Measurements from ENCODE around the gene EFHB.
"Not testable (repeated sequence)": the region's sequence is repeated elsewhere in the genome, so short reads cannot be mapped to it uniquely, and the experiment has no call there.

Gene EFHB

DNA sequence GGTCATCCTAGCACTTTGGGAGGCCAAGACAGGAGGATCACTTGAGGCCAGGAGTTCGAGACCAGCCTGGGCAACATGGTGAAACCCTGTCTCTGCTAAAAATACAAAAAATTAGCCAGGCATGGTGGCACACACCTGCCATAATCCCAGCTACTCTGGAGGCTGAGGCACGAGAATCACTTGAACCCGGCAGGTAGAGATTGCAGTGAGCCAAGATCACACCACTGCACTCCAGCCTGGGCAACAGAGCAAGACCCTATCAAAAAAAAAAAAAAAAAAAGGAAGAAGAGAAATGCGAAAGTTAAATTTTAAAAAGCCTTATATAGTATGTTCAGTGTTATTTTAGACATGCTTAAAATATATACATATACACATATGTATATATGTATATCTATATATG, 46.9 kb downstream of the EFHB start:
- H3K27me3 ChIP-seq (ENCODE audit: control insufficient read depth, insufficient read depth, low read length); H3K9me3 ChIP-seq (ENCODE audit: control insufficient read depth, low read depth, low read length); H3K4me1 ChIP-seq (ENCODE audit: control insufficient read depth, low read depth, low read length); H3K9ac ChIP-seq (ENCODE audit: low read length); H3K4me3 ChIP-seq (ENCODE audit: low read length); H3K27ac ChIP-seq (ENCODE audit: low read length); H3K36me3 ChIP-seq (ENCODE audit: control insufficient read depth, low read depth, low read length): not testable (repeated sequence)

DNA sequence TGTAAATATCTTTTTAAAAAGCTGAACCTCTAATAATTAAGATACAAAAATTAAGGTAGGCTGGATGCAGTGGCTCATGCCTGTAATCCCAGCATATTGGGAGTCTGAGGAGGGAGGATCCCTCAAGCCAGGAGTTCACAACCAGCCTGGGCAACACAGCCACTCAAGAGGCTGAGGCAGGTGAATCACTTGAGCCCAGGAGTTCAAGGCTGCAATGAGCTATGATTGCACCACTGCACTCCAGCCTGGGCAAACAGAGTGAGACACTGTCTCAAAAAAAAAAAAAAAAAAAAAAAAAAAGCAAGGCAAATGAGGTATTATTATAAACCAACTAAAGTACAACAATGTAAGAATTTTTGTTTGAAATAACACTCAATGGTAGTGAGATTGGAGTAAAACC, 47.6 kb downstream of the EFHB start:
- no peaks in the 10 kb centered on the region for H3K9me3 ChIP-seq (ENCODE audit: control insufficient read depth, low read depth, low read length)
- no peak overlapping the region for H3K4me3 ChIP-seq (ENCODE audit: low read length)
- H3K27me3 ChIP-seq (ENCODE audit: control insufficient read depth, insufficient read depth, low read length), result no peaks in the 10 kb centered on the region
- no peak overlapping the region for H3K27ac ChIP-seq (ENCODE audit: low read length)
- H3K9ac ChIP-seq (ENCODE audit: low read length), result no peak overlapping the region
- peaks cover 3% of the 10 kb centered on the region for H3K4me1 ChIP-seq (ENCODE audit: control insufficient read depth, low read depth, low read length)
- no peaks in the 10 kb centered on the region for H3K36me3 ChIP-seq (ENCODE audit: control insufficient read depth, low read depth, low read length)

DNA sequence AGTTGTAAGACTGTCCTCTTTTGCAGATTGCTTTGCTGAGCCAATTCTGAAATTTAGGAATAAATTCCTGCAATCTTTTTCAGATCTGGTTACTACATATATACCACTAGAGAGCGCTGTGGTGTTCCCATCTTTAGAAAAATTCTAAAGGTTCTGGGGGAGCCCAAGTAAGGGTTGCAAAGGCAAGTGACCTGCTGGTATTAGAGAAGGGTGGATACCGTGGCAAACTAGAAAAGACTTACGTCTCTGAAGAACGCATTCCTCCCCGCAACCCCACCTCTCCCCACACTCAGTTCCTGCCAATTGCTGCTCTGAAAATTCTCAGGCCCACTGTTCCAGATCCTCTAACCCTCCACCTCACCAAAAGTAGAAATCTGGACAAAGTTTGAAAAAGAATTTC, 48.5 kb downstream of the EFHB start:
- Histone ChIP-seq H3K27me3 (ENCODE audit: control insufficient read depth, insufficient read depth, low read length) (no peaks in the 10 kb centered on the region), H3K9me3 (ENCODE audit: control insufficient read depth, low read depth, low read length) (no peaks in the 10 kb centered on the region), H3K36me3 (ENCODE audit: control insufficient read depth, low read depth, low read length) (no peaks in the 10 kb centered on the region), H3K27ac (ENCODE audit: low read length) (no peak overlapping the region), H3K4me1 (ENCODE audit: control insufficient read depth, low read depth, low read length) (peaks cover 13% of the 10 kb centered on the region), H3K4me3 (ENCODE audit: low read length) (no peak overlapping the region), H3K9ac (ENCODE audit: low read length) (no peak overlapping the region)

DNA sequence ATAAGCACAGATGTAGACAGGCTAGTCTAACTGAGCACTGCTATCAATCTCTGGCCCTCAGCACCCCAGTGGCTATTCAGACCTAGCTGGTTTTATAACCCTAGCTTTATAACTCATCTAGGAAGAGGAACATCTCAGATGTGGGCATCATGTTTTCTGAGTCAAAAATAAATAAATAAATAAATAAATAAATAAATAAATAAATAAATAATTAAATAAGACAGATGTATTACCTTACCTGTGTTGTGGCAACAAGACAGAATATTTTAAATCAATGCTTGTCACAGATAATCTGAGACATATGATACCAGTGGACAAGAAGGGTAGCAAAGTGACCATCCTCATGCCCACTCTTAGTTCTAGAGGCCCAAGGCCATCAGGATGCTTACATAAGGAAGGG, 52.2 kb downstream of the EFHB start:
- no peaks in the 10 kb centered on the region for H3K36me3 ChIP-seq (ENCODE audit: control insufficient read depth, low read depth, low read length)
- H3K27ac ChIP-seq (ENCODE audit: low read length), result no peak overlapping the region
- H3K9ac ChIP-seq (ENCODE audit: low read length), result no peak overlapping the region
- peaks cover 13% of the 10 kb centered on the region for H3K4me1 ChIP-seq (ENCODE audit: control insufficient read depth, low read depth, low read length)
- no peak overlapping the region for H3K4me3 ChIP-seq (ENCODE audit: low read length)
- H3K9me3 ChIP-seq (ENCODE audit: control insufficient read depth, low read depth, low read length), result no peaks in the 10 kb centered on the region
- H3K27me3 ChIP-seq (ENCODE audit: control insufficient read depth, insufficient read depth, low read length), result no peaks in the 10 kb centered on the region

DNA sequence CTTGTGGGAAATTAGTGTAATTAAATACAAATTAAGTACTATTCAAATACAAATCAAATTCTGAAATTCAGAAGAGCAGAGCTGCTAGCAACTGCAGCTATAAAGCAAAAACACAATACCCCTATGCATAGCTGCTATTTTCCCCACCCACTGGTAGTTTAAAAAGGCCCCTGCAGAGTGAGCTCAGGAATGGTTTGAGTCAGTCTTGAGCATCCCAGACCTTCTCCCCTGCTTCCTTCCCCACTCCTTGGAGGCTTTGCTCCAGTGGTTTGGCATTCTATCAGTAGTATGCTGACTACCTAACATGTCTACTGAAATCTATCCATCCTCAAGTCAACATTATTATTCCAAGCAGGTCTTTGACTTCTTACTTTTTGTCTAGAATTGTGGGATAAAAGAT, 53.0 kb downstream of the EFHB start:
- Histone ChIP-seq H3K27ac (ENCODE audit: low read length) (no peak overlapping the region), H3K4me3 (ENCODE audit: low read length) (peak overlapping the region; percentile 19), H3K36me3 (ENCODE audit: control insufficient read depth, low read depth, low read length) (no peaks in the 10 kb centered on the region), H3K9me3 (ENCODE audit: control insufficient read depth, low read depth, low read length) (no peaks in the 10 kb centered on the region), H3K4me1 (ENCODE audit: control insufficient read depth, low read depth, low read length) (peaks cover 13% of the 10 kb centered on the region), H3K27me3 (ENCODE audit: control insufficient read depth, insufficient read depth, low read length) (no peaks in the 10 kb centered on the region), H3K9ac (ENCODE audit: low read length) (no peak overlapping the region)

DNA sequence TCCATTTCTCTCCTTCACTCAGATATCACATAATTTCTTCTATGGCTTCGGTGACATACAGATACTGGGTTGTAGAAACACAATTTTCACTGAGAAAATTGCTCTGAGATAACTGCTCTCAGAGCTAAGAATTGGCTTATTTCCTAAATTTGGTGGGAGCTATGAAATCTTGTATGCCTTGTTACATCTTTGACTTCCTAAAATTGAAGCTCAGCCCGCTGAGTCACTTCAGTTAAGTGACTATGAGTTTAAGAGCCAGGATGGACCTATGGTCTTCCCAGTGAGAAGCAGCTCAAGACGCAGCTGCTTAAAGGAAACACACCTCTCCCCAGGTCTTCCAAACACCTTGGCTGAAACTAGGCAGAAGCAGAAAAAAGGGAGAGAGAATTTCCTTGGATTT, 56.4 kb downstream of the EFHB start:
- Histone ChIP-seq H3K9ac (ENCODE audit: low read length) (no peak overlapping the region), H3K4me3 (ENCODE audit: low read length) (no peak overlapping the region), H3K9me3 (ENCODE audit: control insufficient read depth, low read depth, low read length) (no peaks in the 10 kb centered on the region), H3K36me3 (ENCODE audit: control insufficient read depth, low read depth, low read length) (no peaks in the 10 kb centered on the region), H3K27ac (ENCODE audit: low read length) (no peak overlapping the region), H3K27me3 (ENCODE audit: control insufficient read depth, insufficient read depth, low read length) (no peaks in the 10 kb centered on the region), H3K4me1 (ENCODE audit: control insufficient read depth, low read depth, low read length) (peaks cover 13% of the 10 kb centered on the region)

DNA sequence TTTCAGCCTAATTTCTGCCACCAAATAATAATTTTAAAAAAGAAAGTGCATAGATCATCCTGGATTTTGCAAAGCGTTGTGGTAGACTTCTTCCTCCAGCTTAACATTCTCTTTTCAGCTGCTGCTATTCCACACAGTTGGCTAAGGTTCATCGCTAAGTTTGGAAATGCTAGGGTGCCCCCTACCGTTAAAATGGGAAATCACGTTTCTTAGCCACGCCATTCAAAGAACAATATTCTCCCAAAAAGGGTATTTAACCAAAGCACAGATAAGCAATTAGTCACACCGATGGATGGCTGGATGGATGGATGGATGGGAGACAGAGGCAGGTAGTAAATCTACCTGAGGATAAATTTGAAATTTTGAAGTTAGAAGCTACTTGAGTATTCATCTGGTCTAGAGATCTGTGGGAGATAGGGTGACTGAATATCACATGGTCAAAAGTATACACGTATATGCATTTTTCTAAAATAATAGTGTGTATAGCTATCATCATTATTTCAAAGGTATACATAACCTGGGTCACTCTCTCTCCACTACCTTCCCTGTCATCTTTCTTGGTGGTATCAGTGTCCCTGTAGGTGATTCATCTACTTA, 67.2 kb downstream of the EFHB start:
- Histone ChIP-seq H3K9ac (ENCODE audit: low read length) (no peak overlapping the region), H3K4me1 (ENCODE audit: control insufficient read depth, low read depth, low read length) (no peaks in the 10 kb centered on the region), H3K4me3 (ENCODE audit: low read length) (no peak overlapping the region), H3K27ac (ENCODE audit: low read length) (no peak overlapping the region), H3K27me3 (ENCODE audit: control insufficient read depth, insufficient read depth, low read length) (no peaks in the 10 kb centered on the region), H3K36me3 (ENCODE audit: control insufficient read depth, low read depth, low read length) (no peaks in the 10 kb centered on the region), H3K9me3 (ENCODE audit: control insufficient read depth, low read depth, low read length) (no peaks in the 10 kb centered on the region)

DNA sequence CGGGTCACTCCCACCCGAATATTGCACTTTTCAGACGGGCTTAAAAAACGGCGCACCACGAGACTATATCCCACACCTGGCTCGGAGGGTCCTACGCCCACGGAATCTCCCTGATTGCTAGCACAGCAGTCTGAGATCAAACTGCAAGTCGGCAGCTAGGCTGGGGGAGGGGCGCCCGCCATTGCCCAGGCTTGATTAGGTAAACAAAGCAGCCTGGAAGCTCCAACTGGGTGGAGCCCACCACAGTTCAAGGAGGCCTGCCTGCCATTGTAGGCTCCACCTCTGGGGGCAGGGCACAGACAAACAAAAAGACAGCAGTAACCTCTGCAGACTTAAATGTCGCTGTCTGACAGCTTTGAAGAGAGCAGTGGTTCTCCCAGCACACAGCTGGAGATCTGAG, 78.7 kb downstream of the EFHB start:
- not testable (repeated sequence) for H3K27ac ChIP-seq (ENCODE audit: low read length); H3K9ac ChIP-seq (ENCODE audit: low read length); H3K36me3 ChIP-seq (ENCODE audit: control insufficient read depth, low read depth, low read length); H3K27me3 ChIP-seq (ENCODE audit: control insufficient read depth, insufficient read depth, low read length); H3K4me1 ChIP-seq (ENCODE audit: control insufficient read depth, low read depth, low read length); H3K9me3 ChIP-seq (ENCODE audit: control insufficient read depth, low read depth, low read length); H3K4me3 ChIP-seq (ENCODE audit: low read length)

DNA sequence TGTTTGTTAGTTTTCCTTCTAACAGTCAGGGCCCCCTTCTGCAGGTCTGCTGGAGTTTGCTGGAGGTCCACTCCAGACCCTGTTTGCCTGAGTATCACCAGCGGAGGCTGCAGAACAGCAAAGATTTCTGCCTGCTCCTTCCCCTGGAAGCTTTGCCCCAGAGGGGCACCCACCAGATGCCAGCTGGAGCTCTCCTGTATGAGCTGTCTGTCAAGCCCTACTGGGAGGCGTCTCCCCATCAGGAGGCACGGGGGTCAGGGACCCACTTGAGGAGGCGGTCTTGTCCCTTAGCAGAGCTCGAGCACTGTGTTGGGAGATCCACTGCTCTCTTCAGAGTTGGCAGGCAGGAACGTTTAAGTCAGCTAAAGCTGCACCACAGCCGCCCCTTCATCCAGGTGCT, 87.4 kb downstream of the EFHB start:
- H3K36me3 ChIP-seq (ENCODE audit: control insufficient read depth, low read depth, low read length); H3K9me3 ChIP-seq (ENCODE audit: control insufficient read depth, low read depth, low read length); H3K9ac ChIP-seq (ENCODE audit: low read length); H3K4me1 ChIP-seq (ENCODE audit: control insufficient read depth, low read depth, low read length); H3K27me3 ChIP-seq (ENCODE audit: control insufficient read depth, insufficient read depth, low read length); H3K4me3 ChIP-seq (ENCODE audit: low read length); H3K27ac ChIP-seq (ENCODE audit: low read length): not testable (repeated sequence)
